ENCODE measurements around the gene RGR.

Gene RGR

DNA sequence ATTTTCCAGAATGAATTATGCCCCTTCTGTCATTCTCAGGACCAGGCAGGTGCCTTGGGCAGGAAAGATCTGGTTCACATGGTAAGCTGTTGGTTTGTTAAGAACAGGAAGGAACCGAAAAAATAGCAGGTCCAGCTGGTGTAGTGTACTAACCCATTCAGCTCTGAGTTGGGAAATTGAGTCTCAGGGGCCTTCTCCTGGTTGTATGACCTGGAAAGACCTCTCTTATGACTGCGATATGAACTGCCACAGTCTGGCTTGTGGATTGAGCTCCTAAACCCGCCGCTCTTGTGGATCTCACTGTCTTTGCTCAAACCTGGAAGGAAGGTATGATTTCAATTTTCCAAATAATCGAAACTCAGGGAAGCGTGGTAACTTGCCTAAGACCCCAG is 8.1 kb upstream of the RGR start:
- Mint-ChIP-seq H3K4me1 (no peaks in the 10 kb centered on the region), H3K27ac (no peak overlapping the region), H3K27me3 (peaks cover 26% of the 10 kb centered on the region), H3K9me3 (no peaks in the 10 kb centered on the region), H3K4me3 (no peak overlapping the region)
- DNase-seq (no peak), ATAC-seq (no peak)

DNA sequence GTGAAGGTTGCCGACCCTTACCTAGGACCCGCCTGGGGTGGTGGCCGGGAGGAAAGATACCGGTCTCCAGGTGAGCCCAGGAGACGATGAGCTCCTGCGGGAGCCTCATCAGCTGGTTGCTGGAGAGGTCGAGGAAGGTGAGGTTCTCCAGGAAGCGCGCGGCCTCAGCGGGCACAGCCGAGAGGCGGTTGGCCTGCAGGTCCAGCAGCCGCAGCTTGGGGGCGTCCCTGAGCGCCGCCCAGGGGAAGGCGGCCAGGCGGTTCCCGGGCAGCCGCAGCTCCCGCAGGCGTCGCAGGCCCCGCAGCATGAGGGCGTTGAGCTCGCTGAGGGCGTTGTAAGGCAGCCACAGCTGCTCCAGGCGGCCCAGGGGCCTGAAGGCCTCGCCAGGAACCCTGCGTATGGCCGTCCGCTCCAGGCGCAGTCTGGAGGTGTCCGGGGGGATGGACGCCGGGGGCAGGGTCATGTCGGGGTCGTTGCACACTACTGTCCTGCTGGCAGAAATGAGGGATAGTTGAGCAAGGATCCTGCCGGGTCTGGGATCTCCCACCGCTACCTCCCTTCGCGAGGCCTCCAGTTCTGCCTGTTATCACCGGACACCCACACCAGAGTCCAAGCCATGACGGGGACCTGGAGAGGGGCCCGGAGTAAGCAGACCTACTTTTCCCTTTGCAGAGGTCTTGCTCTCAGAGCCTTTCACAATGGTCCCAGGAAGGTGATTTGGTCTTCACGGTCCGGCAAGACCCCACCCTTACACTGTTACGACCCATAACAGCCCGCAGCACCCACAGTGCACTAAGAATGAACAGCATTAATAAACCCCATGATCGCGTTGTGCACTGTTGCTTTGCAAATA is 7.4 kb upstream of the RGR start:
- peak; percentile 27 for ATAC-seq
- DNase-seq, result no peak
- Mint-ChIP-seq H3K4me1 (no peaks in the 10 kb centered on the region), H3K9me3 (no peaks in the 10 kb centered on the region), H3K4me3 (no peak overlapping the region), H3K27me3 (peaks cover 22% of the 10 kb centered on the region), H3K27ac (no peak overlapping the region)

DNA sequence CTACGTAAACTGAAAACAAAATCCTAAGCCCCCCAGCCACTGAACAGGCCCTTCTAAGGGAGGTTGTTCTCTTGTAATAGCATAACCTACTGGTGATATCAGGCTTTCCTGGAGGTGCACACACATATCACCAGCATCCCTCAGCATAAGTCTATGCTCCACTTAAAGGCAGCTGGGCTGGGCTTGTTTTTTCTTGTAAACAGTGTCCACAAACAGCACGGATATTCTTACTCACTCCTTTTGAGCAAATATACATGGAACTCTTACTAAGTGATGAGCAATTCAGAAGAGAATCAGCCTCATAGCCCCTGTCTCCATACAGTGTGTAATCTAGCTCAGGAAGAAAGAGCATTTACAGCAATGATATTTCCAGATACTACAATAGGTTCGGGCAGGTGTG is 5.9 kb upstream of the RGR start:
- ATAC-seq (no peak), DNase-seq (no peak)
- no peak overlapping the region for H3K4me3 Mint-ChIP-seq
- no peaks in the 10 kb centered on the region for H3K4me1 Mint-ChIP-seq
- H3K27ac Mint-ChIP-seq, result no peak overlapping the region
- no peaks in the 10 kb centered on the region for H3K9me3 Mint-ChIP-seq
- H3K27me3 Mint-ChIP-seq, result peaks cover 22% of the 10 kb centered on the region

DNA sequence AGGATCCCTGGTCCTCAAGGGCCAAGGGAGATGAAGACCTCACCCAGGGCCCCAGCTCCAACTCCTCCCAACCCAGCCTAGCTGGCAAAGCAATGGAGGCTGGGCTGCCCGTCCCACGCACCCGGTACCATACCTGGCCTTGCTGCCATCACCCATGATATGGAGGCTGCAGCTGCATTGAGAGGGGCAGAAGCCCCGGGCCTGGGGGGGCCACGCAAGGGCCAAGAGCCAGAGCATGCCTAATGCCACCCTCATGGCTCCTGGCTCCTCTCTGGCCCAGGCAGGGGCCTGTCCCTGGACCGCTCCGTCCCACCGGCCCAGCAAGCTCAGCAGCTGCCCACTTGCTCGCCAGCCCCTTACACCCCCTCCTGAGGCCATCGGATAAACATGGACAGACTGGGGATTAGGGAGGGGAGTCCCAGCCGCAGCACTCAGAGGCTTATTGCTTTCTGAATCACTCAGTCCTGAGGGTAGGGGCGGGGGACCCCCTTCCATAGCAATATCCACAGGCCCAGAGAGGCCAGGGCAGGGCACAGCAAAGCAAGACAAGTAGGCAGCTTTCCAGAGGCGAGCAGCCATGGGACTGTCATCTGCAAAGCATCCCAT is 3.6 kb upstream of the RGR start, which contains the start of gene LRIT1:
TSS of gene LRIT1 (minus strand) at position 362 of the 606 bp plus-strand sequence. CDS start at position 255, 107 bp downstream.
- ATAC-seq (no peak), DNase-seq (no peak)
- Mint-ChIP-seq H3K9me3 (no peaks in the 10 kb centered on the region), H3K27me3 (peaks cover 28% of the 10 kb centered on the region), H3K4me3 (no peak within 1 kb of the TSS), H3K4me1 (no peaks in the 10 kb centered on the region), H3K27ac (no peak within 1 kb of the TSS)

DNA sequence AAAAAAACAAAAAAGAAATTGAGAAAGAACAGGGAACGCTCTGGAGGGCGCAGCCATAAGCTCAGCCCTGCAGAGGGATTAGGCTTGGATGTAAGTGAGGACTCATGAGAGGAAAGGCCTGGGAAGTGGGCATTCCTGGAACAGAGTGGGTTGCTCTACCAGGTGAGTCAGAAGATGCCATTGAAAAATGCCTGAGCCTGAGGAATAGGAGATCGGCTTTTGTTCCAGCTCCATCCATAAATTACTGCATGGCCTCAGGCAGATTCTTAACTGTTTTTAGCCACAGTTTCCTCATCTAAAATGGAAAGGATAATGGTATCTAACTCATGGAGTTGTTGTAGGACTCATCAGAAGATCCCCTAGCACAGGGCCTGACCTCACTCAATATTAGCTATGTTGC is 1.1 kb upstream of the RGR start:
- Mint-ChIP-seq H3K27ac (no peak overlapping the region), H3K4me1 (no peaks in the 10 kb centered on the region), H3K27me3 (peaks cover 17% of the 10 kb centered on the region), H3K4me3 (no peak overlapping the region), H3K9me3 (no peaks in the 10 kb centered on the region)
- DNase-seq, result no peak
- ATAC-seq, result no peak

DNA sequence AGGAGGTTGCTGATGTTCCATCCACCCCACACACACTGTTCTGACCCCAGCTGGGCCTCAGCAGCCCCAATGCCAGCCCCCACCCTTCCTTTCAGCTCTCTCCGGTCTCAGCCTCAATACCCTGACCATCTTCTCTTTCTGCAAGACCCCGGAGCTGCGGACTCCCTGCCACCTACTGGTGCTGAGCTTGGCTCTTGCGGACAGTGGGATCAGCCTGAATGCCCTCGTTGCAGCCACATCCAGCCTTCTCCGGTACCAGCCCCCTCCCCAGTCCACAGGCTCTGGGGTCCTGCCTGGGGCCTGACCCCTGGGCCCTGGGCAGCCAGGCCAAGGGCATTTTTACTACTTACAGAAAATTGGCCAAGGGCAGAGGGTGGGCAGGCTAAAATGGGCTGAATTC is 2.6 kb downstream of the RGR start:
- H3K27me3 Mint-ChIP-seq, result peaks cover 13% of the 10 kb centered on the region
- H3K27ac Mint-ChIP-seq, result no peak overlapping the region
- H3K4me1 Mint-ChIP-seq, result no peaks in the 10 kb centered on the region
- H3K4me3 Mint-ChIP-seq, result no peak overlapping the region
- ATAC-seq (no peak), DNase-seq (no peak)
- no peaks in the 10 kb centered on the region for H3K9me3 Mint-ChIP-seq

DNA sequence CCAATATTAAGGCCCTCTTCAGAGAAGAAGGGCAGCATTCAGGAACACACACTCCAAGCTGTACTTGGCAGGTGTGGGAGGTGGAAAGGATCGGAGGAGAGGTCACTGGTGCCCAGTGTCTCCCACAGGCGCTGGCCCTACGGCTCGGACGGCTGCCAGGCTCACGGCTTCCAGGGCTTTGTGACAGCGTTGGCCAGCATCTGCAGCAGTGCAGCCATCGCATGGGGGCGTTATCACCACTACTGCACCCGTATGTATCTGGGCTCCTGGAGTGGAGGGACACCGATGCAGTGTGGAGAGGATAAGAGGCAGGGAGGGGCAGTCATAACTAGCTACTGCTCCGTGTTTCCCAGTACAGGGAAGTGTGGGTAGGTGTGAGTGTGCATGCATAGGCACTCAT is 3.9 kb downstream of the RGR start:
- H3K4me1 Mint-ChIP-seq, result no peaks in the 10 kb centered on the region
- ATAC-seq, result no peak
- H3K4me3 Mint-ChIP-seq, result no peak overlapping the region
- H3K27me3 Mint-ChIP-seq, result peaks cover 14% of the 10 kb centered on the region
- H3K27ac Mint-ChIP-seq, result peak overlapping the region in 1 of 2 donors; percentile 55
- H3K9me3 Mint-ChIP-seq, result no peaks in the 10 kb centered on the region
- no peak for DNase-seq

DNA sequence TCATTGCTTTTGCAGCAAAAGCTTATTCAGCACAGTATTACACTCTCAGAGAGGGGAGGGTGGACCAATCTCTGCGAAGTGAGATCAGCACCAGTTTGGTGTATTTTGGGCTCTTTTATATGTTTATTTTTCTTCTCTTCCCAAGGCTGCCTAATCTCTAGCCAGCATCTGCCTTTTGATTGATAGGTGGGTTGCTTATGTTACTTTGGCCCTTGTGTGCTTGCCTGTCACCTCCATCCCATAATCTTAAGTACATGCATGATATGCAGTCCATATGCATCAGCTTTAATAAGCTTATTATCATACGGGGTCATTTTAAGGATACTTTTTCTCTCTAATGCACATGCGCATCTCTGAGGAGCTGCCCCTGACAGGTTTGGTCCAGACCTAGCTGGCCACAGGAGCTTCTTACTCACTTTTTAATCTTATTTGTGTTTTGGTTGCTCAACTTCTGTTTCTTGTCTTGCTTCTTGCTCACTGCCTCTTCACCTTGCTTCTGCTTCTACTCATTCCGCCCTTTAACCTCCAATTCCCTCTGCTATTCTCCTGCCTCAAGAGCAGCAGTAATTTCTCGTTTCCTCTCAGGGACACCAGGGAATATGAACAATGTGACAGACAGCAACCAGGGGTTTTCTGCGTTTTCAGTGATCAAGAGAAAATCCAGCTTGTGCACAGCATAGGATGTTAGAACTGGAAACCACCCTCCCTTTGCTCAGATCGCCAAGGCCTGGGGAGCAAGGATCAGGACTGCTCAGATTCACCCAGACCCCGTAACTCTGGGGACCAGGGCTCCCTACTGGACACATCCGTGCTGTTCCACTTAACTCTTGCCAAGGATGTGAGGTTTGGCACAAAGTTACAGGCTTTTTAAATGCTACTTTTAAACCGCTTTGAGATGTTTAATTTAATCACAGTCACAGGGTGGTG is 10.0 kb downstream of the RGR start:
- no peak for DNase-seq
- H3K27me3 Mint-ChIP-seq, result peaks cover 27% of the 10 kb centered on the region
- peaks cover 8% of the 10 kb centered on the region for H3K4me1 Mint-ChIP-seq
- H3K4me3 Mint-ChIP-seq, result no peak overlapping the region
- no peak for ATAC-seq
- no peaks in the 10 kb centered on the region for H3K9me3 Mint-ChIP-seq
- H3K27ac Mint-ChIP-seq, result no peak overlapping the region

DNA sequence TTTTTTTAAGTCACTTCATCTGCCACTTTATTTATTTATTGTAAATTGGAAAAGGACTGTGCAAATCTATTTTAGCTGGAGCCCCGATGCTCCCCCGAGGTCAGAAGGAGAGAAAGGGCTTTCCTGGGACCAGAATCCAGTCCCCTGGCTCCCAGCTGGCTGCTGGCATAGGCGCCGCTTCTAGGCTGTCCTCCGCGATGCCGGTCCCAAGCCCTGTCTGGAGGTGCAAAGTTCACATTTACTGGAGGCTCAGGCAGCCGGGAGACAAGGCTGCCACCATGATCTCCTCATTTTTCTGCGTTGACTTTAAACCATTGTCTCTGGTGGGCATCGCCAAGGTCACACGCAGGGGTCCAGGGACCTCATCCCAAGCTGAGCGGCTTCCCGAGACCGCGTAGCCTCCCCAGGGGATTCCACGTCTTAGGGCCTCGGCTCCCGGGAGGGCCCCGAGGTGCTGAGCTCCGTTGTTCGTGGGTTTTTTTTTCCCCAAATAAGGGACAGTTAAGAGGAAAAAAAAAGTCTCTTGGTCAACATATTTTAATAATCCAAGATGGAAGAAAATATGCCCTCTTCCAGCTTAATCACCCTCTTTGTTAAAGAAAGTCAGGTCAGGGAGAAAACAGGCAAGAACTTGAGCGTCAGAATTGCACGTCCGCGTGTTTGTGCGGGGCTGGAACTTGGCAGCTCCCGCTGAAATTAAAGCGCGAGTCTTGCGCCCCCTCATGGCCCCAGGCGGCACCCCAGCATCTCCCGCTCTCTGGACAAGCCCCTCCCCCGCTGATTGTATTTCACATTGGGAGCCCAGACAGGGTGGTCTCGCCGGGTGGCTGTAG is 11.9 kb downstream of the RGR start:
- no peaks in the 10 kb centered on the region for H3K9me3 Mint-ChIP-seq
- DNase-seq (peak; percentile 32 to 51), ATAC-seq (peak; percentile 70)
- no peak overlapping the region for H3K4me3 Mint-ChIP-seq
- H3K4me1 Mint-ChIP-seq, result peaks cover 8% of the 10 kb centered on the region
- peaks cover 29% of the 10 kb centered on the region for H3K27me3 Mint-ChIP-seq
- H3K27ac Mint-ChIP-seq, result no peak overlapping the region

DNA sequence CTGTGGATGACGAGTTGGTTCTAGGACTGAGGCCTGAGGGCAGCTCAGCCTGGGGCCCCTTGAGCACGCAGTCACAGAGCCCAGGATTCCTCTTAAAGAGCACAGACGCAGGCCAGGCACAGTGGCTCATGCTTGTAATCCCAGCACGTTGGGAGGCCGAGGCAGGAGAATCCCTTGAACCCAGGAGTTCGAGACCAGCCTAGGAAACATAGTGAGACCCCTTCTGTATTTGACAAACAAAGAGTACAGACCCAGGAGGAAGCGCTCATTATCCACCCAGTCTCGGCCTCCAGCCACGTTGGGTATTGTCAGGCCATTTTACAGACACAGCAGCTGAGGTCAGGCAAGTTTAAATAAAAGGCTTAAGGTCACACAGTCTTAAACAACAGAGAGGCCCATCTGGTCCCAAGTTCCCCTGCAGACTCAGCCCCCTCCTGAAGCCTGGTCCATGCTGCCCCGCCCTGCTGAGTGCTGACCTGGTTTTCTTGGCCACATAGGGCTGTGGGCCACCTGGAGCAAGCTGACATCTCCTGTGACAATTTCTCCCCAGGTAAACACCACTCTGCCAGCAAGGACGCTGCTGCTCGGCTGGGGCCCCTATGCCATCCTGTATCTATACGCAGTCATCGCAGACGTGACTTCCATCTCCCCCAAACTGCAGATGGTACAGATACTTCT is 12.6 kb downstream of the RGR start:
- H3K4me3 Mint-ChIP-seq, result no peak overlapping the region

DNA sequence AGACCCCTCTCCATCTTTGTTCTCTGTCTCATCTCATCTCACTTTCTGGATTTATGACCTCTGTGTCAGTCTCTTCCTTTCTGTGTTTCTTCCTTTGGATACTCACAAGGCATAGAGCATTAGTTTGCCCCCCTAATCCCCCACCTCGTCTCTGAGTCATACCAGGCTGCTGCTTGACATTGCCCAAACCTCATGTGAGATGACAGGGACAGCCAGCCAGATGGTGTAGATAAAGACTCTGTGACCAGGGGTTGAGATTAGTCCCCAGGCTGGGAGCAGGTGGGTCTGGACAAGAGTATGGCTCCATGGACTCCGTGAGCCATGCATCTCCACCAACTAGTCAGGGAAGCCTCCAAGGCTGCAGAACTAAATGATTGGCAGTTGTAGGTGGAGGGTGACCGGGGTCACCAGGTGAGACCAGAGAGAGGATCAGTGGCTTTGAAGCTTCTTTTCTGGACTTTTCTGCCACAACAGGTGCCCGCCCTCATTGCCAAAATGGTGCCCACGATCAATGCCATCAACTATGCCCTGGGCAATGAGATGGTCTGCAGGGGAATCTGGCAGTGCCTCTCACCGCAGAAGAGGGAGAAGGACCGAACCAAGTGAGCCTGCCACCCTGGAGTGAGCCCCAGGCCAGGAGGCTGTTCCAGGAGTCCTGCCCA is 13.3 kb downstream of the RGR start:
- ATAC-seq (no peak), DNase-seq (no peak)
- H3K27me3 Mint-ChIP-seq, result peaks cover 43% of the 10 kb centered on the region
- peaks cover 8% of the 10 kb centered on the region for H3K4me1 Mint-ChIP-seq
- H3K27ac Mint-ChIP-seq, result no peak overlapping the region
- H3K9me3 Mint-ChIP-seq, result no peaks in the 10 kb centered on the region
- no peak overlapping the region for H3K4me3 Mint-ChIP-seq

More for the DNA sequence above, 12.6 kb downstream of the RGR start:
- peaks cover 8% of the 10 kb centered on the region for H3K4me1 Mint-ChIP-seq
- DNase-seq (no peak), ATAC-seq (no peak)
- H3K9me3 Mint-ChIP-seq, result no peaks in the 10 kb centered on the region
- H3K27ac Mint-ChIP-seq, result no peak overlapping the region
- peaks cover 36% of the 10 kb centered on the region for H3K27me3 Mint-ChIP-seq

DNA sequence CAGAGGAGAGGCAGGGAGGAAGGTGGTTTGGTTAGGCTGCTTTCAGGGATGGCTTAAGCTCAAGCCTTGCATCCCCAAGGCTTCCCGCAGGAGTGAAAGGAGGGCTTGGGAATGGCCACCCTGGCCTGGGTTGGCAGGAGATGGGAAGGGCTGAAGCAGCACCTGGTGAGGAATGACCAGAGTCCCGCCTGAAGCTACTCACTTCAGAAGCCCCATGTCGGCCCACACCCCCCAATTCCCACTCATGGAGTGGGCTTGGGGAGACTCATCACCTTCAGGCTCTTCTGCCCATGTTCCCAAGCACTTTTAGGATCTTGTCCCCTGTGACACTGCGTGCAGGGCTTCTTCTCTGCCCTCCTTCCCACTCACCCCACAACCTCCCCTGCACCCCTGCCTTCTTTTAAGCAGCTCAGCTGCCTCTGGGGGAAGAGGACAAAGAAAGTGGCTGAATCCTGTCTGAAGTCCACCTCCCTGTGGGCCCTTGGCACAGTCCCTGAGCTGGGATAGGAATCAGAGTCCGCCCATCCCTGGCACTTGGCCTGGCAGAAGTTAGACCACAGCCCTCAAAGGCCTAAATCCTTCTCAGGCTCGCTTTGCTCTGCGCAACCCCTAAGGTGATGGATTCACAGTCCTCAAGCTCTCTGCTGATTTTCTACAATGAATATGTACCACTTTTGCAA is 16.5 kb downstream of the RGR start:
- H3K27ac Mint-ChIP-seq, result no peak overlapping the region
- no peak overlapping the region for H3K4me3 Mint-ChIP-seq
- peaks cover 23% of the 10 kb centered on the region for H3K4me1 Mint-ChIP-seq
- no peak for DNase-seq
- no peak for ATAC-seq
- no peaks in the 10 kb centered on the region for H3K9me3 Mint-ChIP-seq
- H3K27me3 Mint-ChIP-seq, result peaks cover 62% of the 10 kb centered on the region

DNA sequence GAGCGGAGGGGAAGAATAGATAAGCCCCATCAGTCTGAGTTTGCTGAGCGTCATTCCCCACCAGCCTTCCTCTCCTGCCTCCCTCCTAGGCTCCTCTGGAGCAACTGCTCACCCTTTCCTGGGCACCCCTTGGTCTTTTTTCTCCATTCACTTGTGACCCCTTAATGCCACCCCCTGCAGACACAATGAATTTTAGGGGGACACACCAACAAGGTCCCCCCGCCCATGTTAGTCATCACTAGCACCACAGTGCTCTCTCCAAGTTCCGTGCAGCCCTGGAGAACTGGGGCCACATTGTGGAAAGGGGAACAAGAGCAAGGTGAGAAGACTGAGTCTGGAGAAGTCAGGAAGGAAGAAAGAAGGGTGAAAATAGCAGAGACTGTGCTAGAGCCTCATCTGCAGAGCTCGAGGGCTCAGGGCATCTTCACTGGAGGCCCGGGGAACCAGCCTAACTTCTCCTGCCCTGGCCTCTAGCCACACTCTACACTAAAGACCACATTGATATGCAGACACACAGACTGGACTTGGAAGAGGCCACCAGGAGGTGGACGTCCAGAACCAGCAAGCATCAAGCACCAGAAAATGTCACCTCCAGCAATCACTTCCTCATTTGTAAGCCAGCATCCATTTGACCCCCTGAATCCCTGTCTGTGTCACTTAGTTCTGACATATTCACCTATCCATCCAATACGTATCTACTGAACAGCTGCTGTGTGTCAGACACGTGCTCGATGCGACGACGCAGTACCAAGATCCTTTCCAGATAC is 17.5 kb downstream of the RGR start:
- Mint-ChIP-seq H3K4me1 (peaks cover 18% of the 10 kb centered on the region), H3K27ac (no peak overlapping the region), H3K4me3 (no peak overlapping the region), H3K27me3 (peaks cover 55% of the 10 kb centered on the region), H3K9me3 (no peaks in the 10 kb centered on the region)
- ATAC-seq (no peak), DNase-seq (no peak)
